Fibroblast of lung (primary cell): ENCODE results near the gene COL8A1. TPM values are rescaled to one million over a fixed set of nuclear protein-coding genes. Genes with fewer than 3 reads are reported as not detected.

ENCODE experiments used
- DNase-seq, 2 donors: peaks; one replicate each; pipeline versions ENCODE4 v3.0.0 to v3.0.0-alpha.2; 2010; ENCODE audit warnings: low read depth in 2 of 2
- H2AFZ ChIP-seq: 2 replicates; pipeline ENCODE4 v1.5.1; 2012; ENCODE audit warnings: low read length, control low read depth, inconsistent platforms
- H3K27ac ChIP-seq: 2 replicates; pipeline ENCODE4 v1.5.1; 2011; ENCODE audit warnings: low read length, control low read depth; ENCODE audit not compliant: insufficient read depth
- H3K27me3 ChIP-seq: 2 replicates; pipeline ENCODE4 v1.5.1; 2011; ENCODE audit warnings: mild to moderate bottlenecking, low read length; ENCODE audit not compliant: control insufficient read depth, insufficient read depth
- H3K36me3 ChIP-seq: 2 replicates; pipeline ENCODE4 v1.5.1; 2011; ENCODE audit warnings: low read length; ENCODE audit not compliant: control insufficient read depth, insufficient read depth
- H3K4me1 ChIP-seq: 2 replicates; pipeline ENCODE4 v1.5.1; 2011; ENCODE audit warnings: low read length; ENCODE audit not compliant: control insufficient read depth, insufficient read depth; ENCODE audit errors: extremely low read depth
- H3K4me2 ChIP-seq: 2 replicates; pipeline ENCODE4 v1.5.1; 2011; ENCODE audit warnings: low read length, control low read depth; ENCODE audit not compliant: insufficient read depth; ENCODE audit errors: extremely low read depth
- H3K4me3 ChIP-seq, 4 experiments: fragments of 200-600 bp in 1 of 4; sonication (generic) in 1 of 4; replicated peaks in 1 of 4; 2 replicates each; pipeline ENCODE4 v1.5.1; 2011 to 2016; ENCODE audit warnings: low read length in 4 of 4, low read depth in 3 of 4, mild to moderate bottlenecking in 3 of 4, control low read depth in 2 of 4, inconsistent platforms in 1 of 4, mixed read lengths in 1 of 4; ENCODE audit not compliant: insufficient read depth in 1 of 4; ENCODE audit errors: control extremely low read depth in 1 of 4
- H3K79me2 ChIP-seq: 2 replicates; pipeline ENCODE4 v1.5.1; 2012; ENCODE audit warnings: mild to moderate bottlenecking, low read length, inconsistent platforms; ENCODE audit not compliant: control insufficient read depth, insufficient read depth
- H3K9ac ChIP-seq: 2 replicates; pipeline ENCODE4 v1.5.1; 2011; ENCODE audit warnings: mild to moderate bottlenecking, low read length, control low read depth; ENCODE audit not compliant: insufficient read depth
- H3K9me3 ChIP-seq: 2 replicates; pipeline ENCODE4 v1.5.1; 2012; ENCODE audit warnings: low read depth, low read length; ENCODE audit not compliant: control insufficient read depth, insufficient read depth
- H4K20me1 ChIP-seq: 2 replicates; pipeline ENCODE4 v1.5.1; 2011; ENCODE audit warnings: low read length; ENCODE audit not compliant: control insufficient read depth, insufficient read depth; ENCODE audit errors: extremely low read depth
- EZH2 ChIP-seq: IDR thresholded peaks from 2 replicates; pipeline ENCODE4 v1.5.1; 2012; ENCODE audit warnings: low read length, control low read depth, mild to moderate bottlenecking; ENCODE audit errors: missing control alignments
- polyA plus RNA-seq, 2 donors: library from polyadenylated mRNA; depleted of rRNA in 1 of 2; stranded (reverse) in 1 of 2; unstranded in 1 of 2; fragments of >200 nt; gene quantifications; 2 replicates each; pipeline ENCODE4 v1.2.1, GENCODE V29; 2011 to 2012; ENCODE audit warnings: missing spikeins in 1 of 2
- total RNA-seq: library from RNA; depleted of rRNA; stranded (reverse); fragments of >200 nt; gene quantifications from 2 replicates; pipeline ENCODE4 v1.2.1, GENCODE V29; 2014
- TF ChIP-seq, protein P1 (sequence below), 2 donors: IDR thresholded peaks in 1 of 2; conservative IDR thresholded peaks in 1 of 2; 1 replicate in 1 of 2; 2 replicates in 1 of 2; pipeline ENCODE4 v1.5.1; 2011 to 2012; ENCODE audit warnings: low read length in 2 of 2, control low read depth in 1 of 2, inconsistent platforms in 1 of 2, low read depth in 1 of 2, mild to moderate bottlenecking in 1 of 2

Gene COL8A1
- total and polyA plus RNA-seq, 2 donors (not counting 1 experiment from before 2014, with no cell fraction given): 85.4 to 215 TPM

- DNase-seq: no peak
- Histone ChIP-seq H3K36me3 (peaks cover 3% of the 10 kb centered on the region), H2AFZ (no peak overlapping the region), H3K79me2 (no peaks in the 10 kb centered on the region), H3K27me3 (no peaks in the 10 kb centered on the region), H3K9ac (no peak overlapping the region), H3K9me3 (no peaks in the 10 kb centered on the region), H3K4me2 (no peak overlapping the region), H4K20me1 (no peaks in the 10 kb centered on the region), H3K4me1 (no peaks in the 10 kb centered on the region), H3K27ac (no peak overlapping the region), H3K4me3 (no peak overlapping the region)
- no peak for TF ChIP-seq EZH2
- TF ChIP-seq, protein P1, sequence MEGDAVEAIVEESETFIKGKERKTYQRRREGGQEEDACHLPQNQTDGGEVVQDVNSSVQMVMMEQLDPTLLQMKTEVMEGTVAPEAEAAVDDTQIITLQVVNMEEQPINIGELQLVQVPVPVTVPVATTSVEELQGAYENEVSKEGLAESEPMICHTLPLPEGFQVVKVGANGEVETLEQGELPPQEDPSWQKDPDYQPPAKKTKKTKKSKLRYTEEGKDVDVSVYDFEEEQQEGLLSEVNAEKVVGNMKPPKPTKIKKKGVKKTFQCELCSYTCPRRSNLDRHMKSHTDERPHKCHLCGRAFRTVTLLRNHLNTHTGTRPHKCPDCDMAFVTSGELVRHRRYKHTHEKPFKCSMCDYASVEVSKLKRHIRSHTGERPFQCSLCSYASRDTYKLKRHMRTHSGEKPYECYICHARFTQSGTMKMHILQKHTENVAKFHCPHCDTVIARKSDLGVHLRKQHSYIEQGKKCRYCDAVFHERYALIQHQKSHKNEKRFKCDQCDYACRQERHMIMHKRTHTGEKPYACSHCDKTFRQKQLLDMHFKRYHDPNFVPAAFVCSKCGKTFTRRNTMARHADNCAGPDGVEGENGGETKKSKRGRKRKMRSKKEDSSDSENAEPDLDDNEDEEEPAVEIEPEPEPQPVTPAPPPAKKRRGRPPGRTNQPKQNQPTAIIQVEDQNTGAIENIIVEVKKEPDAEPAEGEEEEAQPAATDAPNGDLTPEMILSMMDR (conservative IDR thresholded peaks at IDR 0.05 in 1 of 2, IDR thresholded peaks at IDR 0.05 in 1 of 2; ENCODE audit: low read depth in 1 of 2, low read length in 2 of 2): no peak
These were observed 120.2 kb downstream of the COL8A1 start for GRCh38 chr3:99758502-99759177.

GRCh38 chr3:99760031-99760430 lies 121.6 kb downstream of the COL8A1 start:
- Histone ChIP-seq H3K9me3 (no peaks in the 10 kb centered on the region), H3K4me3 (no peak overlapping the region), H3K27me3 (no peaks in the 10 kb centered on the region), H2AFZ (no peak overlapping the region), H3K36me3 (peaks cover 3% of the 10 kb centered on the region), H3K9ac (no peak overlapping the region), H3K27ac (no peak overlapping the region), H3K4me1 (peaks cover under 1% of the 10 kb centered on the region), H4K20me1 (no peaks in the 10 kb centered on the region), H3K4me2 (no peak overlapping the region), H3K79me2 (no peaks in the 10 kb centered on the region)
- TF ChIP-seq, protein P1 (conservative IDR thresholded peaks at IDR 0.05 in 1 of 2, IDR thresholded peaks at IDR 0.05 in 1 of 2; ENCODE audit: low read depth in 1 of 2, low read length in 2 of 2): no peak
- no peak for TF ChIP-seq EZH2
- DNase-seq: no peak

DNA sequence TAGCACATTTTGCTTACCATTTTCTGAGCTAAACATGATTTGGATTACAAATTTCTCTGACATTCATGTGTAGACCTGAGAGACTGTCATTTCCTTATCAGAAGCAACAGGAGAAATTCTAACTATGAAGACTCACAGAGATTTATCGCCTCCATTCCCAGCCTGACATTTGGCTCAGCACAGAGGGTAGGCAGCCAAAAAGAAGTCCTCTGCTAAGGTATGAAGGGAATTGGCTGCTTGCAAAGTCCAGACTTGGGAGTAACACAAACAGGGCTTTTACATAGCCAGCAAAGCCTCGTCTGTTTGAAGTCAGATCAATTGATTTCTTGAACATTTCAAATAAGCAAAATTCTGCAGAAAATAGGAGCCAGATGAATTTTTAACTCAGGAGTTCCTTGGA lies 122.2 kb downstream of the COL8A1 start:
- TF ChIP-seq, protein P1 (conservative IDR thresholded peaks at IDR 0.05 in 1 of 2, IDR thresholded peaks at IDR 0.05 in 1 of 2; ENCODE audit: low read depth in 1 of 2, low read length in 2 of 2): no peak
- no peak for TF ChIP-seq EZH2
- Histone ChIP-seq H3K9me3 (no peaks in the 10 kb centered on the region), H2AFZ (no peak overlapping the region), H3K4me3 (no peak overlapping the region), H3K4me1 (peaks cover 3% of the 10 kb centered on the region), H4K20me1 (no peaks in the 10 kb centered on the region), H3K9ac (no peak overlapping the region), H3K79me2 (no peaks in the 10 kb centered on the region), H3K36me3 (peaks cover 3% of the 10 kb centered on the region), H3K27me3 (no peaks in the 10 kb centered on the region), H3K4me2 (no peak overlapping the region), H3K27ac (no peak overlapping the region)
- DNase-seq: peak in 1 of 2 donors; percentile 87
